ENCODE results near the gene CHMP1A. TPM values are rescaled to one million over a fixed set of nuclear protein-coding genes. Genes with fewer than 3 reads are reported as not detected.

Gene CHMP1A
- total RNA-seq, 2 donors from 2014 or later: 75.8 to 128 TPM

- Histone ChIP-seq H3K9me3 (no peaks in the 10 kb centered on the region), H3K27me3 (replicated peaks; ENCODE audit: insufficient read depth) (no peaks in the 10 kb centered on the region), H3K27ac (no peak overlapping the region), H3K4me3 (no peak overlapping the region), H3K36me3 (peaks cover 0 to 5% of the 10 kb centered on the region in 2 donors), H3K4me1 (replicated peaks) (no peaks in the 10 kb centered on the region)
- TF ChIP-seq POLR2AphosphoS5 (IDR thresholded peaks at IDR 0.05) (no peak), CTCF (IDR thresholded peaks at IDR 0.05) (no peak), POLR2A (IDR thresholded peaks at IDR 0.05) (no peak)
- intact Hi-C loops (cut with DNase I): no loop called here
- 89% methylated on average over 30 of the region's 32 CpGs for WGBS
- DNase-seq (ENCODE audit: low spot score): no peak
These were observed 36.6 kb upstream of the CHMP1A start for GRCh38 chr16:89693931-89694783.

- Histone ChIP-seq H3K36me3 (peaks cover 0 to 5% of the 10 kb centered on the region in 2 donors), H3K27ac (no peak overlapping the region), H3K4me3 (no peak overlapping the region), H3K9me3 (no peaks in the 10 kb centered on the region), H3K4me1 (replicated peaks) (no peaks in the 10 kb centered on the region), H3K27me3 (replicated peaks; ENCODE audit: insufficient read depth) (no peaks in the 10 kb centered on the region)
- WGBS: 92% methylated on average over 11 of the region's 11 CpGs
- intact Hi-C loops (cut with DNase I): no loop called here
- TF ChIP-seq POLR2A (IDR thresholded peaks at IDR 0.05) (no peak), POLR2AphosphoS5 (IDR thresholded peaks at IDR 0.05) (no peak), CTCF (IDR thresholded peaks at IDR 0.05) (no peak)
- DNase-seq (ENCODE audit: low spot score): no peak
These were observed 35.8 kb upstream of the CHMP1A start for GRCh38 chr16:89693289-89693731.

GRCh38 chr16:89691986-89692569 lies 34.6 kb upstream of the CHMP1A start:
- H3K27ac ChIP-seq: no peak overlapping the region
- no peak for DNase-seq (ENCODE audit: low spot score)
- no peaks in the 10 kb centered on the region for H3K4me1 ChIP-seq (replicated peaks)
- no peak for TF ChIP-seq CTCF (IDR thresholded peaks at IDR 0.05)
- no peak for TF ChIP-seq POLR2AphosphoS5 (IDR thresholded peaks at IDR 0.05)
- H3K4me3 ChIP-seq: no peak overlapping the region
- 94% methylated on average over 6 of the region's 13 CpGs for WGBS
- no peaks in the 10 kb centered on the region for H3K27me3 ChIP-seq (replicated peaks; ENCODE audit: insufficient read depth)
- intact Hi-C loops (cut with DNase I): no loop called here
- no peaks in the 10 kb centered on the region for H3K9me3 ChIP-seq
- peaks cover 0 to 5% of the 10 kb centered on the region in 2 donors for H3K36me3 ChIP-seq

DNA sequence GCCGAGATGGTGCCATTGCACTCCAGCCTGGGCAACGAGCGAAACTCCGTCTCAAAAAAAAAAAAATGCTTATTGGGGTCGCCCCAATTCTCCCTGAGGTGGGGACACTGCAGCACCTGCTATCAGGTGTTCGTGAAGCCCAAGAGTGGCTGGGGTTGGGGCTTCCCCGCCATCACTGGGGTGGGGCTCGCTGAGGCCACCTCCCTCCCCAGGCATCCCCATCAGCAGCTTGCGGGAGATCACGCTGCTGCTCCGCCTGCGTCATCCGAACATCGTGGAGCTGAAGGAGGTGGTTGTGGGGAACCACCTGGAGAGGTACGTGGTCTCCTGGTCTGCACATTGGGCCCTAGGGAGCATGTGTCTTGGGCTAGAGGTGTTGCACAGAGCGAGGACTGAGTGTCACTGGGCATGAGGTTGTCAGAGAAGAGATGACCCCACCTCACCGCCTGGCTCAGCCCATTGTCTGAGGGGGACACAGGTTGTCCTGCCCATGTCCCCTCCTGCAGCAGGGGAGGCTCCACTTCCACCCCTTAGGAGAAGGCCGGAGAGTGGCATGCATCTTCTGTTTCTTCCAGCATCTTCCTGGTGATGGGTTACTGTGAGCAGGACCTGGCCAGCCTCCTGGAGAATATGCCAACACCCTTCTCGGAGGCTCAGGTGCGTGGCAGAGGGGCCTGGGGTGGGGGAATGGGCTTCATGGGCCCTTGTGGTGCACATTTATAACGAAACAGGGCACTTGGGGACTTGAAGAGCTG lies 33.9 kb upstream of the CHMP1A start:
- H3K9me3 ChIP-seq: no peaks in the 10 kb centered on the region
- 95% methylated on average over 21 of the region's 21 CpGs for WGBS
- H3K4me3 ChIP-seq: no peak overlapping the region
- H3K27me3 ChIP-seq (replicated peaks; ENCODE audit: insufficient read depth): no peaks in the 10 kb centered on the region
- H3K36me3 ChIP-seq: peaks cover 0 to 5% of the 10 kb centered on the region in 2 donors
- intact Hi-C loops (cut with DNase I): no loop called here
- H3K27ac ChIP-seq: no peak overlapping the region
- DNase-seq (ENCODE audit: low spot score): no peak
- TF ChIP-seq CTCF (IDR thresholded peaks at IDR 0.05) (no peak), POLR2AphosphoS5 (IDR thresholded peaks at IDR 0.05) (no peak), POLR2A (IDR thresholded peaks at IDR 0.05) (no peak)
- no peaks in the 10 kb centered on the region for H3K4me1 ChIP-seq (replicated peaks)

All from prostate gland (tissue), 2 donors.